Endothelial cell of umbilical vein (primary cell): ENCODE measurements around the gene MTARC1. TPM values are rescaled to one million over a fixed set of nuclear protein-coding genes. Genes with fewer than 3 reads are reported as not detected.

Experiments used
- BruUV-seq: library from RNA; stranded (reverse); fragments of 400-500 nt; replicated peaks from 2 replicates; lab custom pipeline; 2021; lab: Mats Ljungman, UMichigan
- CTCF ChIA-PET: fragments of 300-600, 350-600 bp; sonication (Branson Sonifier 250); formaldehyde crosslinking; loops from one replicate; lab custom pipeline; 2021; ENCODE audit warnings: antibody characterized with exemption, inconsistent platforms; lab: Charles Lee
- POLR2A ChIA-PET: fragments of 300-600, 350-600 bp; sonication (Branson Sonifier 250); formaldehyde crosslinking; loops from one replicate; lab custom pipeline; 2021; ENCODE audit warnings: antibody characterized with exemption, inconsistent platforms; lab: Charles Lee
- DNase-seq: peaks from one replicate; pipeline ENCODE4 v3.0.0-alpha.2; 2011; ENCODE audit warnings: low read depth, low spot score
- FAIRE-seq: peaks from 2 replicates; lab custom pipeline; 2011; peaks lifted over from hg19 to GRCh38; lab: Jason Lieb, UNC
- H2AFZ ChIP-seq: 2 replicates; pipeline ENCODE4 v1.6.0; 2012; ENCODE audit warnings: low read depth, low read length, control low read depth, inconsistent platforms
- H3K27ac ChIP-seq: 2 replicates; pipeline ENCODE4 v1.5.1; 2011; ENCODE audit warnings: low read depth, mild to moderate bottlenecking, control low read depth, low read length, moderate library complexity; ENCODE audit not compliant: insufficient read depth
- H3K27me3 ChIP-seq, 2 experiments: 2 replicates each; pipeline versions ENCODE4 v1.6.0 to v1.6.1; 2011; ENCODE audit warnings: low read length in 2 of 2, mixed read lengths in 1 of 2; ENCODE audit not compliant: control insufficient read depth in 2 of 2, insufficient read depth in 2 of 2
- H3K36me3 ChIP-seq, 2 experiments: 2 replicates in 1 of 2; 3 replicates in 1 of 2; pipeline ENCODE4 v1.5.1; 2011; ENCODE audit warnings: low read length in 2 of 2, mild to moderate bottlenecking in 1 of 2, moderate library complexity in 1 of 2; ENCODE audit not compliant: control insufficient read depth in 2 of 2, insufficient read depth in 2 of 2; ENCODE audit errors: extremely low read depth in 1 of 2
- H3K4me1 ChIP-seq: 3 replicates; pipeline ENCODE4 v1.5.1; 2011; ENCODE audit warnings: mild to moderate bottlenecking, low read length; ENCODE audit not compliant: control insufficient read depth, insufficient read depth; ENCODE audit errors: extremely low read depth
- H3K4me2 ChIP-seq: 2 replicates; pipeline ENCODE4 v1.6.1; 2011; ENCODE audit warnings: low read length, control low read depth, mixed read lengths; ENCODE audit not compliant: insufficient read depth
- H3K4me3 ChIP-seq, 3 experiments: fragments of 200-600 bp in 1 of 3; sonication (generic), shearing (Covaris generic) in 1 of 3; replicated peaks in 1 of 3; 2 replicates each; pipeline ENCODE4 v1.5.1; 2011 to 2016; ENCODE audit warnings: control low read depth in 3 of 3, low read length in 3 of 3, mild to moderate bottlenecking in 2 of 3, inconsistent platforms in 1 of 3, low read depth in 1 of 3, moderate library complexity in 1 of 3; ENCODE audit not compliant: insufficient read depth in 1 of 3
- H3K79me2 ChIP-seq: 2 replicates; pipeline ENCODE4 v1.6.0; 2012; ENCODE audit warnings: low read length, inconsistent platforms; ENCODE audit not compliant: control insufficient read depth, insufficient read depth
- H3K9ac ChIP-seq: replicated peaks from 2 replicates; pipeline ENCODE3; 2011; ENCODE audit warnings: low read length, control low read depth; ENCODE audit not compliant: insufficient read depth; ENCODE audit errors: extremely low read depth
- H3K9me1 ChIP-seq: replicated peaks from 3 replicates; pipeline ENCODE4 v1.6.0; 2011; ENCODE audit warnings: mild to moderate bottlenecking, low read length; ENCODE audit not compliant: control insufficient read depth, insufficient read depth; ENCODE audit errors: extremely low read depth
- H3K9me3 ChIP-seq: replicated peaks from 2 replicates; pipeline ENCODE4 v1.5.1; 2012; ENCODE audit warnings: low read length, inconsistent platforms; ENCODE audit not compliant: control insufficient read depth, insufficient read depth
- H4K20me1 ChIP-seq: replicated peaks from 2 replicates; pipeline ENCODE3; 2011; ENCODE audit warnings: mild to moderate bottlenecking, low read length; ENCODE audit not compliant: control insufficient read depth, insufficient read depth; ENCODE audit errors: extremely low read depth
- EZH2 ChIP-seq: IDR thresholded peaks from 2 replicates; pipeline ENCODE4 v1.6.1; 2012; ENCODE audit warnings: borderline replicate concordance, low read depth, mild to moderate bottlenecking, moderate library complexity, low read length, inconsistent platforms; ENCODE audit not compliant: severe bottlenecking
- FOS ChIP-seq: IDR thresholded peaks from 2 replicates; pipeline ENCODE4 v1.6.1; 2011; ENCODE audit warnings: mild to moderate bottlenecking, low read length, moderate library complexity, borderline replicate concordance; ENCODE audit not compliant: insufficient read depth
- GATA2 ChIP-seq: IDR thresholded peaks from 2 replicates; pipeline ENCODE4 v1.7.0; 2011; ENCODE audit warnings: low read depth, mild to moderate bottlenecking, moderate library complexity, mixed read lengths, low read length; ENCODE audit not compliant: insufficient read length, insufficient read depth
- JUN ChIP-seq: IDR thresholded peaks from 2 replicates; pipeline ENCODE4 v1.6.1; 2011; ENCODE audit warnings: borderline replicate concordance, low read depth; ENCODE audit not compliant: insufficient read length, insufficient read depth
- MYC ChIP-seq: IDR thresholded peaks from one replicate; pipeline ENCODE4 v1.6.1; 2011; ENCODE audit warnings: mild to moderate bottlenecking, low read depth, low read length
- POLR2A ChIP-seq: IDR thresholded peaks from 2 replicates; pipeline ENCODE4 v1.6.1; 2012; ENCODE audit warnings: low read depth, mild to moderate bottlenecking, control low read depth, low read length
- POLR2AphosphoS5 ChIP-seq: IDR thresholded peaks from 2 replicates; pipeline ENCODE4 v1.6.1; 2012; ENCODE audit warnings: low read depth, mild to moderate bottlenecking, control low read depth, low read length, moderate library complexity; ENCODE audit not compliant: insufficient read depth
- dilution Hi-C: fragments of 300-500 bp; cut with MboI; formaldehyde crosslinking; loops from one replicate; pipeline ENCODE4 v1.15.0; 2019; ENCODE audit warnings: low sequenced_read_pairs; ENCODE audit not compliant: extremely low pct_ligation_motif_present
- intact Hi-C: fragments of 100-400 bp; cut with micrococcal nuclease; formaldehyde crosslinking; loops from one replicate; pipeline ENCODE4 v1.10.0; 2022
- polyA plus RNA-seq, 4 experiments: library from polyadenylated mRNA; depleted of rRNA in 3 of 4; stranded (reverse) in 3 of 4; unstranded in 1 of 4; fragments of >200 nt; gene quantifications; 2 replicates each; pipeline versions ENCODE4 v1.2.1 to v1.2.3, GENCODE V29; 2011 to 2012; ENCODE audit warnings: missing spikeins in 1 of 4
- total RNA-seq: library from RNA; stranded (reverse); gene quantifications from 2 replicates; pipeline ENCODE4 v1.2.3, GENCODE V29; 2021
- TF ChIP-seq, protein P1 (sequence below), 2 donors: IDR thresholded peaks; 1 replicate in 1 of 2; 2 replicates in 1 of 2; pipeline ENCODE4 v1.5.1; 2011; ENCODE audit warnings: low read length in 2 of 2, mild to moderate bottlenecking in 2 of 2, moderate library complexity in 2 of 2, control low read depth in 1 of 2, inconsistent platforms in 1 of 2, low read depth in 1 of 2; ENCODE audit not compliant: insufficient read depth in 1 of 2; ENCODE audit errors: extremely low read depth in 1 of 2
- TF ChIP-seq, protein P2 (sequence below): IDR thresholded peaks from 2 replicates; pipeline ENCODE4 v1.6.1; 2011; ENCODE audit not compliant: insufficient read depth, insufficient read length

Gene MTARC1
- total and polyA plus RNA-seq, 2 donors (not counting 3 experiments of a cell fraction or from before 2014, with no cell fraction given): 0.43 to 3.5 TPM

DNA sequence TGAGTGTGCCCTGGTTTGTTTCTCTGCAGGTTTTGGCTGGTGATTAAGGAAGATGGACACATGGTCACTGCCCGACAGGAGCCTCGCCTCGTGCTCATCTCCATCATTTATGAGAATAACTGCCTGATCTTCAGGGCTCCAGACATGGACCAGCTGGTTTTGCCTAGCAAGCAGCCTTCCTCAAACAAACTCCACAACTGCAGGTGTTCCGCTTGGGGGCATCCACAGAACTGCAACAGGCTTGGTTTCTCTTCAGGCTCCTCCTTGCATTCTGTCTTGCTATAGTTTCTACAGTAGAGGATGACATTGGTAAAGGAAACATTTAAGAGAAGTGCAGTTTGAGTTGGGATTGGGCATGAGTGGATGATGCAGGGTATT is 31.8 kb upstream of the MTARC1 start:
- intact Hi-C loops: no loop called here
- no peak for TF ChIP-seq FOS
- TF ChIP-seq GATA2: no peak
- no peak for TF ChIP-seq MYC
- no peak for TF ChIP-seq EZH2
- no peak for TF ChIP-seq JUN
- TF ChIP-seq, protein P1, sequence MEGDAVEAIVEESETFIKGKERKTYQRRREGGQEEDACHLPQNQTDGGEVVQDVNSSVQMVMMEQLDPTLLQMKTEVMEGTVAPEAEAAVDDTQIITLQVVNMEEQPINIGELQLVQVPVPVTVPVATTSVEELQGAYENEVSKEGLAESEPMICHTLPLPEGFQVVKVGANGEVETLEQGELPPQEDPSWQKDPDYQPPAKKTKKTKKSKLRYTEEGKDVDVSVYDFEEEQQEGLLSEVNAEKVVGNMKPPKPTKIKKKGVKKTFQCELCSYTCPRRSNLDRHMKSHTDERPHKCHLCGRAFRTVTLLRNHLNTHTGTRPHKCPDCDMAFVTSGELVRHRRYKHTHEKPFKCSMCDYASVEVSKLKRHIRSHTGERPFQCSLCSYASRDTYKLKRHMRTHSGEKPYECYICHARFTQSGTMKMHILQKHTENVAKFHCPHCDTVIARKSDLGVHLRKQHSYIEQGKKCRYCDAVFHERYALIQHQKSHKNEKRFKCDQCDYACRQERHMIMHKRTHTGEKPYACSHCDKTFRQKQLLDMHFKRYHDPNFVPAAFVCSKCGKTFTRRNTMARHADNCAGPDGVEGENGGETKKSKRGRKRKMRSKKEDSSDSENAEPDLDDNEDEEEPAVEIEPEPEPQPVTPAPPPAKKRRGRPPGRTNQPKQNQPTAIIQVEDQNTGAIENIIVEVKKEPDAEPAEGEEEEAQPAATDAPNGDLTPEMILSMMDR (IDR thresholded peaks at IDR 0.05; ENCODE audit: extremely low read depth in 1 of 2, insufficient read depth in 1 of 2, low read depth in 1 of 2, low read length in 2 of 2): no peak
- TF ChIP-seq, protein P2, sequence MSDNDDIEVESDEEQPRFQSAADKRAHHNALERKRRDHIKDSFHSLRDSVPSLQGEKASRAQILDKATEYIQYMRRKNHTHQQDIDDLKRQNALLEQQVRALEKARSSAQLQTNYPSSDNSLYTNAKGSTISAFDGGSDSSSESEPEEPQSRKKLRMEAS: no peak
- no peak for TF ChIP-seq POLR2A
- TF ChIP-seq POLR2AphosphoS5: no peak
- H2AFZ ChIP-seq: no peak overlapping the region
- CTCF ChIA-PET: interaction anchor here (0.7 to 2.9 kb wide), 4 partner anchors 16 to 474 kb away, joined by 3 to 11 read pairs (median 5); no protein-coding TSS in a partner anchor
- peaks cover 7 to 12% of the 10 kb centered on the region in 2 experiments for H3K36me3 ChIP-seq
- no peak overlapping the region for H3K9ac ChIP-seq
- no peak for DNase-seq
- no peak overlapping the region for H3K4me2 ChIP-seq
- H3K27ac ChIP-seq: no peak overlapping the region
- H3K9me1 ChIP-seq: no peaks in the 10 kb centered on the region
- no peaks in the 10 kb centered on the region for H3K9me3 ChIP-seq
- H3K79me2 ChIP-seq: peaks cover 11% of the 10 kb centered on the region
- H4K20me1 ChIP-seq: no peaks in the 10 kb centered on the region
- no TSS peak for BruUV-seq
- POLR2A ChIA-PET: no interaction called here
- dilution Hi-C loops: no loop called here
- H3K4me1 ChIP-seq: no peaks in the 10 kb centered on the region
- no peaks in the 10 kb centered on the region for H3K27me3 ChIP-seq
- H3K4me3 ChIP-seq: no peak overlapping the region
- no peak for FAIRE-seq
